NT2/D1 (cell line): ENCODE data around the gene RPUSD4.

Source experiments
- YY1 ChIP-seq: IDR thresholded peaks from 2 replicates; pipeline ENCODE4 v1.6.1; 2011; ENCODE audit not compliant: insufficient read length, insufficient read depth
- ZNF274 ChIP-seq: IDR thresholded peaks from 2 replicates; pipeline ENCODE4 v1.6.1; 2011; ENCODE audit warnings: mild to moderate bottlenecking, low read depth, low read length

DNA sequence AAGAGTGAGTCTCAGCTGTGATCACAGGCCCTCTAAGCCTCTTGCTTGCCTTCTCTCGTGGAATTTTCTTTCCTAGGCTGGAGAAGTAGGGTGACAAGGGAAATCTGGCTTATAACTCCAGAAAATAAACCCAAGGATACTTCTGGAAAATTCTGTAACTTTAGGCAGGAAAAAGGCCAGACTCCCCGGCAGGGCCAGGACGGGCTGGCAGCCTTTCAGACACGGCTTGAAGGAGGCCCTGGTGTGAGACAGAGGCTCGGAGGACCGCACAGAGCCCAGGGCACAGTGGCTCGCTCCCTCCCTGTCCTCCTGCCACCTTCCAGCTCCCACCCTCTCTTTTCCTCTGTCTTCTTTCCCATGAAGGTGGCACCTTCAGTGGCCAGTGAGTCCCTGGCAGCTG is 19.1 kb downstream of the RPUSD4 start:
- TF ChIP-seq YY1 (no peak), ZNF274 (no peak)
